ENCODE measurements around the gene PATJ.
"Not testable (repeated sequence)": the region's sequence is repeated elsewhere in the genome, so short reads cannot be mapped to it uniquely, and the experiment has no call there.

PATJ gene

DNA sequence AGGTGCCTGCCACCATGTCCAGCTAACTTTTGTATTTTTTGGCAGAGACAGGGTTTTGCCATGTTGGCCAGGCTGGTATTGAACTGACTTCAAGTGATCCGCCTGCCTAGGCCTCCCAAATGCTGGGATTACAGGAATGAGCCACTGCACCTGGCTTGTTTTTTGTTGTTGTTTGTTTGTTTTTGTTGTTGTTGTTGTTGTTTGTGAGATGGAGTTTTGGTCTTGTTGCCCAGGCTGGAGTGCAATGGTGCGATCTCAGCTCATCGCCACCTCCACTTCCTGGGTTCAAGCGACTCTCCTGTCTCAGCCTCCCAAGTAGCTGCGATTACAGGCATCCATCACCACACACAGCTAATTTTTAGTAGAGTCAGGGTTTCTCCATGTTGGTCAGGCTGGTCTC lies 445.3 kb downstream of the PATJ start:
- in situ Hi-C loops (cut with MboI; ENCODE audit: low sequenced_read_pairs), result loop anchor here (25.0 kb wide), 1 partner anchor 550 kb away; no protein-coding TSS in a partner anchor

DNA sequence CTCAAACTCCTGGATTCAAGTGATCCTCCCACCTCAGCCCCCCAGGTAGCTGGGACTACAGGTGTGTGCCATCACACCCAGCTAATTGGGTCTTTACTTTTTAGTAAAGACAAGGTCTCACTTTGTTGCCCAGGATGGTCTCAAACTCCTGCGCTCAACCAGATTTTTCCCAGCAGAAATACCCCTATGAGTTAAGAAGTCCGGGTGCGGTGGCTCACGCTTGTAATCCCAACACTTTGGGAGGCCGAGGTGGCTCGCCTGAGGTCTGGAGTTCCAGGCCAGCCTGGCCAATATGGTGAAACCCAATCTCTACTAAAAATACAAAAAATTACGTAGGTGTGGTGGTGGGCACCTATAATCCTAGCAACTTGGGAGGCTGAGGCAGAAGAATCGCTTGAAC lies 445.8 kb downstream of the PATJ start:
- in situ Hi-C loops (cut with MboI; ENCODE audit: low sequenced_read_pairs), result loop anchor here (25.0 kb wide), 1 partner anchor 549 kb away; no protein-coding TSS in a partner anchor

DNA sequence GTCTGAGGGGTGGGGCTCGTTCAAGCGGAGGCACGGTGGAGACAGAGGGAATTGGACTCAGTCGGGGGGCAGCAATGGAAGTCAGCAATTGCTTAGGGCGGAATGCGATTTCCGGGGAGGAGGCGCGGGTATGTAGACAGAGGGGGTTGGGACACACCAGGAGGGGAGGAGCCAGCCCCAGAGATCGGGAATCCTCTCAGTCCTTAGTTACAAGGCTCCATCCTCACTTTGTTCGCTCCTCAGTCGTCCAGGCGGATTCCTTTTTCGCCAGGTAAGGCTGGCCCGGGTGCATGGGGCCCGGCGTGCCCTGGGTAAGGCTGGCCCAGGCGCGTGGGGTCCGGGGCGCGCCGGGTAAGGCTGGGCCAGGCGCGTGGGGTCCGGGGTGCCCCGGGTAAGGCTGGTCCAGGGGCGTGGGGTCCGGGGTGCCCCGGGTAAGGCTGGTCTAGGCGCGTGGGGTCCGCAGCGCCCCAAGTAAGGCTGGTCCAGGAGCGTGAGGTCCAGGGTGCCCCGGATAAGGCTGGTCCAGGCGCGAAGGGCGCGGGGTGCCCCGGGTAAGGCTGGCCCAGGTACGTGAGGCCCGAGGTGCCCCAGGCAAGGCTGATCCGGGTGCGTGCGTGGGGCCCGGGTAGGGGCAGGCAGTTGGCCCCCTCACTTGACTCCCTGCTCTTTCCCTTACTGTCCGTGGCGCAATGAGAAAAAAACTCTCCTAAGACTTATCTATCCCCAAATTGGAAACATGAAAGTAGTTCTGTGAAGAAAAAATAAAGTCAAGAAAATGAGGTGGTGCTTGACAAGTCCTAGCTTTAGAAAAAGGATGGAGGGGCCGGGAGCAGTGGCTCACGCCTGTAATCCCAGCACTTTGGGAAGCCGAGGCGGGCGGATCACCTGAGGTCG lies 452.6 kb downstream of the PATJ start, which contains the start of gene L1TD1:
Gene L1TD1 (plus strand): TSS at position 199 of the 894 bp plus-strand sequence. CDS start 11,780 bp downstream, outside the sequence.
- in situ Hi-C loops (cut with MboI; ENCODE audit: low sequenced_read_pairs), result loop anchor here (25.0 kb wide), 1 partner anchor 542 kb away; no protein-coding TSS in a partner anchor

DNA sequence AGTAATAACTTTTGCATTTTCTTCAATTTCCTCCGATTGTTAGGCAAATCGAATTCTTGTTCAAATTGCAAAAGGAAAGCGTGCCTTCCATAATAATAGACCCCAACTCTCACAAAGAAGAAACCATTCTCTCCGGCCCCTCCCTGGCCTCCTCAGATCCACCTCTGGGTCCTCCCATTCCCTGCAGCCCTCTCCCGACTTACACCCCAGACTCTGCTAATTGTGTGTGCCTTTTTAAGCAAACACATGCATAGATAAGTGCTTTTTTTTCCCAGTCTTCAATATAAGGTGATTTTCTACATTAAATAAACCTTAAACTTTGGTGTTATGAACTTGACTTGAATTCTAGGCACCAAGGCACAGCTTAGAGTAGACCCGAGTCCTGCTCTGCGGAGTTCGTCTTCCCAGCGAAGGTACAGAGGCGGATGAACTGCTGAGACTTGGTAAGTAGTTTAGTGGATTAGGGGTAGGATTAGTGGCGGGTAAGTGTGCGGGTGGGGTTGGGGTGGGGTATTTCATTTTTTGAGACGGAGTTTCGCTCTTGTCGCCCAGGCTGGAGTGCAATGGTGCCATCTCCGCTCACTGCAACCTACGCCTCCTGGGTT lies 453.9 kb downstream of the PATJ start:
- in situ Hi-C loops (cut with MboI; ENCODE audit: low sequenced_read_pairs), result loop anchor here (25.0 kb wide), 1 partner anchor 541 kb away; no protein-coding TSS in a partner anchor

DNA sequence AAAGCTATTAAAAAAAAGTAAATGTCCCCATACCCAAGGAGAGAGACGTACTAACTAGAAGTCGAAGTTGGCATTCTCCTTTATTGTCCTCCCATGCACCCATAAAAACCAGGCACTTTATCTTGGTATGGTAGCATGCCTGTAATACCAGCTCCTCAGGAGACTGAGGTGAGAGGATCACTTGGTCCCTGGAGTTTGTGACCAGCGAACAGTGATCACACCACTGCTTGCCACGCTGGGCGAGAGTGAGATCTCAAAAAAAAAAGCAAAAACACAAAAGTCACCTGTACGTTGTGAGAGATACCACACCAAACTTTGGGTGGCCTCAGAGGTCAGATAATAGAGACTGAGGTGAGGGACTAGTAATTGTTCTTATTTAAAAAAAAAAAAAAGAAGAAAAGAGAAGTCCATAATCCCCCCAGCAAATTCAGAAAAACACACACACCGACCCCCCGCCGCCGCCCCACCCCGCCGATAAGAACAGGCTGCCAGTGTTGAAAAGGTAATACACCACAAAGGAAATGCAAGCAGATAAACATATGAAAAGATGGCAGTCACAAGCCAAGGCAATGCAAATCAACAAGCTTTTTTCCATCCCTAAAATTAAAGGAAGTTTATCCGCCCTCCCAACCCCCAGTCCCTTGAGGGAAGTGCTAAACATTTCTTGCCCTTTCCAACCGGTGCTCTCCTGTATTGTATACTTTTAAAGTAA lies 455.9 kb downstream of the PATJ start:
- in situ Hi-C loops (cut with MboI; ENCODE audit: low sequenced_read_pairs), result loop anchor here (25.0 kb wide), 1 partner anchor 539 kb away; no protein-coding TSS in a partner anchor

DNA sequence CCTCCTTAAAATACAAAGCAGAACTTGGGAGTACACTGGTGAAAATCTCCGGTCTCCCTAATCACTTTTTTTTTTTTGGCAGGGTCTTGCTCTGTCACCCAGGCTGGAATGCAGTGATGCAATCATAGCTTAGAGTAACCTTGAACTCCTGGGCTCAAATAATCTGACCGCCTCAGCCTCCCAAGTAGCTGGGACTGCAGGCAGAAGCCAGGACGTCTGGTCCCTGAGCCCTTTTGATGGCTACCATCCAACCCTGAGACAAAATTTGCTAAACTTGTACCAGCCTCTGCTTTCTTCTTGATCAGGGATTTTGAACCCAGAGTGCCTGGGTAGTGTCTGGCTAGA lies 456.5 kb downstream of the PATJ start:
- in situ Hi-C loops (cut with MboI; ENCODE audit: low sequenced_read_pairs), result loop anchor here (25.0 kb wide), 1 partner anchor 539 kb away; no protein-coding TSS in a partner anchor

DNA sequence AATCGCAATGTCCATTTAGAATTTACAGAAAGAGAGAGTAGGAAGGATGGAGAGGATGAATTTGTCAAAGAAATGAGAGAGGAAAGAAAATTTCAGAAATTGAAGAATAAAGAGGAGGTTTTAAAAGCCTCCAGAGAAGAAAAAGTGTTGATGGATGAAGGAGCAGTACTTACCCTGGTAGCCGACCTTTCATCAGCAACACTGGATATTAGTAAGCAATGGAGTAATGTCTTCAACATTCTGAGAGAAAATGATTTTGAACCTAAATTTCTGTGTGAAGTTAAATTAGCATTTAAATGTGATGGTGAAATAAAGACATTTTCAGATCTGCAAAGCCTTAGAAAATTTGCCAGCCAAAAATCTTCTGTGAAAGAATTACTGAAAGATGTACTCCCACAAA lies 464.9 kb downstream of the PATJ start:
- in situ Hi-C loops (cut with MboI; ENCODE audit: low sequenced_read_pairs), result no loop called here

DNA sequence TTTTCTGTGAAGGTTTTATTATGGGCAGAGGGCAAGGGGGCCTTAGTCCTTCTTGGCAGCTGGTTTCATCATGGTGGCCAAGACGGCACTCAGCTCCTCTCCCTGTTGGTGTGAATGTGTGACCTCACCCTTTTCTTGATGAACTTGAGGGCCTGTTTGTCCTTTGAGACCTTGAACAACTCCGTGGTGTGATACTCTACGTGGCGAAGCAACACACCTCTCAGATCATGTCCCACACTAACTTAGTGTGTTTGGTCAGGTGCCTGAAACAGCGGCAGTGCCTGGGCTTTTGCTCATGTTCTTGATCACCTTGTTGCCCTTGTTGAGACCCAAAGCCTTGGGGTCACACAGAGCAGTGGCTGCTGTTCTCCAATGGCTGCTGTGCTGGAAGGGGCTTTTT lies 465.8 kb downstream of the PATJ start:
- in situ Hi-C loops (cut with MboI; ENCODE audit: low sequenced_read_pairs), result no loop called here

DNA sequence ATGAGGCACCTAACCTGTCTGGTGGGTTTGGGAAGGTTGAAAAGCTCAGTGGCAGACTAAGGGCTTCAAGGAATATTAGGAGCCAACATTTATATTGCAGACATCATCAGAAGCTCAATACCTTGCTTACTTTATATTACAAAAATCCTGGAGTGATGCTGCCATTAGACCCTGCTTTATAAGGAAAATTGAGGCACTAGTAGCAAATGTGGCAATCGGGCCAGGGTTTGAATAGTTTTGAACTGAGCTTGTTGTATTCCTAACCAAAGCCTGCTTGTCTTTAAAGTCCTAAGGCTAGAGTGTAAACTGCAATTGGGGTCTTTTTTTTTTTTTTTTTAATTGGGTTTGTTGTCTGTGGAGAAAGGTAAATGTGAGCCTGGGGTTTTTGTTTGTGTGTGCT lies 466.7 kb downstream of the PATJ start:
- in situ Hi-C loops (cut with MboI; ENCODE audit: low sequenced_read_pairs), result no loop called here

DNA sequence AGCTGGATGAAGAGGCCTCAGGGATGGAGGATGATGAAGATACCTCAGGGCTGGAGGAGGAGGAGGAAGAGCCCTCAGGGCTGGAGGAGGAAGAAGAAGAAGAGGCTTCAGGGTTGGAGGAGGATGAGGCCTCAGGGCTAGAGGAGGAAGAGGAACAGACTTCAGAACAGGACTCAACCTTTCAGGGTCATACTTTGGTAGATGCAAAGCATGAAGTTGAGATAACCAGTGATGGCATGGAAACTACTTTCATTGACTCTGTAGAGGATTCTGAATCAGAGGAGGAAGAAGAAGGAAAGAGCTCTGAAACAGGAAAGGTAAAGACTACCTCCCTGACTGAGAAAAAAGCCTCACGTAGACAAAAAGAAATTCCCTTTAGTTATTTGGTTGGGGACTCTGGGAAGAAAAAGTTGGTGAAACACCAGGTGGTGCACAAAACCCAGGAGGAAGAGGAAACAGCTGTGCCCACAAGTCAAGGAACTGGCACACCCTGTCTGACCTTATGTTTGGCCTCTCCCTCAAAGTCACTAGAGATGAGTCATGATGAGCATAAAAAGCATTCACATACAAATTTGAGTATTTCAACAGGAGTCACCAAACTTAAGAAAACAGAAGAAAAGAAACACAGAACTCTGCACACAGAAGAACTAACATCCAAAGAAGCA lies 467.8 kb downstream of the PATJ start:
- in situ Hi-C loops (cut with MboI; ENCODE audit: low sequenced_read_pairs), result no loop called here

DNA sequence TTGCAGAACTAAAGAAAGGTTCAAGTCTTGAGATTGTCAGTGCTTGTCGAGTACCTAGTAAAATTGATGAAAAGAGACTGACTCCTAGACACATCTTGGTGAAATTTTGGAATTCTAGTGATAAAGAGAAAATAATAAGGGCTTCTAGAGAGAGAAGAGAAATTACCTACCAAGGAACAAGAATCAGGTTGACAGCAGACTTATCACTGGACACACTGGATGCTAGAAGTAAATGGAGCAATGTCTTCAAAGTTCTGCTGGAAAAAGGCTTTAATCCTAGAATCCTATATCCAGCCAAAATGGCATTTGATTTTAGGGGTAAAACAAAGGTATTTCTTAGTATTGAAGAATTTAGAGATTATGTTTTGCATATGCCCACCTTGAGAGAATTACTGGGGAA lies 468.7 kb downstream of the PATJ start:
- in situ Hi-C loops (cut with MboI; ENCODE audit: low sequenced_read_pairs), result no loop called here

DNA sequence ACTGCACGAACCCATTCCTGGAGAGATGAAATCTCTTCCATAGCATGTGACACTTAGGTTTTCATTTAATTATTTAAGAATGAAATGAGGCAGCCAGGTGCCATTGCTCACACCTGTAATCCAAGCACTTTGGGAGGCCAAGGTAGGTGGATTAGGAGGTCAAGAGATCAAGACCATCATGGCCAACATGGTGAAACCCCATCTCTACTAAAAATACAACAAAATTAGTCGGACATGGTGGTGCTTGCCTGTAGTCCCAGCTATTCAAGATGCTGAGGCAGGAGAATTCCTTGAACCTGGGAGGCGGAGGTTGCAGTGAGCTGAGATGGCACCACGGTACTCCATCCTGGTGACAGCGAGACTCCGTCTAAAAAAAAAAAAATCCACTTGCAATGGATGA lies 470.1 kb downstream of the PATJ start:
- in situ Hi-C loops (cut with MboI; ENCODE audit: low sequenced_read_pairs), result no loop called here

DNA sequence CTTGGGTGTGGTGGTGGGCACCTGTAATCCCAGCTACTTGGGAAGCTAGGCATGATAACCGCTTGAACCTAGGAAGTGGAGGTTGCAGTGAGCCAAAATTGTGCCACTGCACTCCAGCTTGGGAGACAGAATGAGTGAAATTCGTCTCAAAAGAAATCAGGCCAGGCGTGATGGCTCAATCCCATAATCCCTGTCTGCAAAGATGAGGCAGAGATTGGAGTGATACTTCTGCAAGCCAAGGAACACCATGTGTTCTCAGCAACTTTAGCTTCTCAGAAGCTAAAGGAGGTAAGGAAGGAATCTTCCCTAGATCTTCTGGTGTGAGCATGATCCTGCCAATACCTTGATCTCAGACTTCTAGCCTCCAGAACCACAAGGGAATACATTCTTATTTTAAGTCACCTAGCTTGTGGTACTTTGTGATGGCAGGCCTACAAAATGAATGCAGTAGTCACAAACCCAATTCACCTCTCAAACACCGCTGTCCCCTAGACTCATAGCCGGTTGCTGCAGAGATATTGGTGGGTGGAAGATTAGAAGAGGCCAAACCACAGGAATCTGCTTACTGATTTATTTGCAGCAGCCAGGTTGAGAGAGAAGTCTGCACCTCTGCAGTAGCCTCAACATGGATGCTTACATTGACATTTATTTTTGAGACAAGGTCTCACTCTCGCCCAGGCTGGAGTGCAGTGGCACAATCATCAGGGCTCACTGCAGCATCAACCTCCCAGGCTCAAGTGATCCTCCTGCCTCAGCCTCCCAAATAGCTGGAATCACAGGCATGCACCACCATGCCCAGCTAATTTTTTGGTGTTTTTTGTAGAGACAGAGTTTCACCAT lies 471.0 kb downstream of the PATJ start:
- in situ Hi-C loops (cut with MboI; ENCODE audit: low sequenced_read_pairs), result no loop called here

DNA sequence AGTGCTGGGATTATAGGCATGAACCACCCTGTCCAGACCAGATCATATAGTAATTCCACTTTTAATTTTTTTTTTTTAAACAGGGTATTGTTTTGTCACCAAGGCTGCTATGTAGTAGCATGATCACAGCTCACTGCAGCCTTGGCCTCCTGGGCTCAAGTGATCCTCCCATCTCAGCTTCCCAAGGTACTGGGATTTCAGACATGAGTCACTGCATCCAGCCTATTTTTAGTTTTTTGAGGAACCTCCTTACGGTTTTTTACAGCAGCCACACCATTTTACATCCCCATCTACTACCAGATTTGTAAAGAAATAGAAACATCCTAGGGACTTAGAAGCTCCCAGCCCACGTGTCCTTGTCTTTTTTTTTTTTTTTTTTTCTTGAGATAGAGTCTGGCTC lies 476.3 kb downstream of the PATJ start:
- in situ Hi-C loops (cut with MboI; ENCODE audit: low sequenced_read_pairs), result no loop called here

DNA sequence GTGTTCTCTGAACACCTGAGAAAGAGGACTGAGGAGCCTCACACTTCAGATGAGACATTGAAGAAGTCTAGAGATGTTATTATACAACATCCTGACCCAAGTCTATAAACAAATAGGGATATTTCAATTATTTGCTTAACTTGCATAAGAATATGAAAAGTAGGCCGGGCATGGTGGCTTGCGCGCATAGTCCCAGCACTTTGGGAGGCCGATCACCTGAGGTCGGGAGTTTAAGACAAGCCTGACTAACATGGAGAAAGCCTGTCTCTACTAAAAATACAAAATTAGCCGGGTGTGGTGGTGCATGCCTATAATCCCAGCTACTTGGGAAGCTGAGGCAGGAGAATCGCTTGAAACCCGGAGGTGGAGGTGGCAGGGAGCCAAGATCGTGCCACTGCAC lies 478.2 kb downstream of the PATJ start:
- in situ Hi-C loops (cut with MboI; ENCODE audit: low sequenced_read_pairs), result not testable (repeated sequence)

DNA sequence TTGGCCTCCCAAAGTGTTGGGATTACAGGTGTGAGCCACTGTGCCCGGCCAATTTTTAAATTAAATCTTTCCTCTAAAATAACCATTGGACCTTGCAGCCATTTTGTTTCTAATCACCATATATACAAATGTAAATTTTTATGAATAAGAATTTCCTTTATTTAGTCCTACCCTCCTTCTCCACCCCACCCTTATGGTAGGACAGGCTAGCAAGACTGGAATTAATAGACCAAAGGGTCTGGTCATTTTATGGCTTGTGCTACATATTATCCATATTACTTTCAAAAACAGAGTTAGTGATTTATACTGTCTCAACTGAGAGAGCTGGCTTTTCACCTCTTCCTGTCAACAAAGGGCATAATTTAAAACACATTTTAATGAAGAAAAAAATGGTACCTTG lies 478.9 kb downstream of the PATJ start:
- in situ Hi-C loops (cut with MboI; ENCODE audit: low sequenced_read_pairs), result no loop called here

DNA sequence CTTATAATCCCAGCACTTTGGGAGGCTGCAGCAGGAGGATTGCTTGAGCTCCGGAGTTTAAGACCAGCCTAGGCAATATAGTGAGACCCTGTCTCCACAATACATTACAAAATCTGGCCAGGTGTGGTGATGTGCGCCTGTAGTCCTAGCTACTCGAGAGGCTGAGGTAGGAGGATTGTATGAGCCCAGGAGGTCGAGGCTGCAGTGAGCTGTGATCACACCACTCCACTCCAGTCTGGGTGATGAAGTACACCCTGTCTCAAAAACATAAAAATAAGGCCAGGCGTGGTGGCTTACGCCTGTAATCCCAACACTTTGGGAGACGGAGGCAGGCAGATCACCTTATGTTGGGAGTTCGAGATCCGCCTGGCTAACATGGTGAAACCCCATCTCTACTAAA lies 480.0 kb downstream of the PATJ start:
- in situ Hi-C loops (cut with MboI; ENCODE audit: low sequenced_read_pairs), result no loop called here

DNA sequence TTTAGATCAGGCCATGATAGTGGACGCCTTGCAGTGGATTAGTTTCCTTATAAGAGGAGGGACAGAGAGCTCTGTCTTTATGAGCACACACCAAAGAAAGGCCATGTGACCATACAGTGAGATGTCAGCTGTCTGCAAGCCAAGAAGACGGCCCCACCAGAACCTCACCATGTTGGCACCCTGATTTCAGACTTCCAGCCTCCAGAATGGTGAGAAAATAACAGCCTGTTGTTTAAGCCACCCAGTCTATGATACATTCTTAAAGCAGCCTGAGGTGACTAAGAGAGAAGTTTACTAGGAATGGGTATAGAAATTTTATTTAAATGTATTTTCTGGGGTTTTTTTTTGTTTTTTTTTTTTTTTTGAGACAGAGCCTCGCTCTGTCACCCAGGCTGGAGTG lies 481.9 kb downstream of the PATJ start:
- in situ Hi-C loops (cut with MboI; ENCODE audit: low sequenced_read_pairs), result no loop called here

DNA sequence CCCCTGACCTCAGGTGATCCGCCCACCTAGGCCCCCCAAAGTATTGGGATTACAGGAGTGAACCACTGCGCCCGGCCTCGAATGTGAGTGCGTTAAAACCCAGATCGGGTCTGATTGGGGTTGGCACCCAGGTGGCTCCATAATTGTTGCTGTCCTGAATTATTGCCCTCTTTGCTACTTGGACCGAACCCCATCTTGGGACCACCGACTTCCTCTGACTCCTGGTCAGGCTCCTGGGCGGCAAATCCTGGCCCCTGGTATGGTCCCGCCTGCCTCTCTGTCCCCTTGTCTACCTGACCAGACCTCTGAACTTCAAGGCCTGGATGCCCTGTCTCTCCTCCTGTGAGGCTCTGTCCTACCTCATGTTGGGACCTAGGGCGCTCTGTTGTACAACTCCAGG lies 485.2 kb downstream of the PATJ start:
- in situ Hi-C loops (cut with MboI; ENCODE audit: low sequenced_read_pairs), result no loop called here
